Vagina (tissue), 2 donors: ENCODE results near the gene ATXN1.

ENCODE experiments used
- POLR2AphosphoS5 ChIP-seq, 2 donors: sonication (generic); formaldehyde crosslinking; IDR thresholded peaks; one replicate each; pipeline ENCODE4 v1.9.0; 2017; ENCODE audit warnings: antibody characterized with exemption in 2 of 2, mild to moderate bottlenecking in 2 of 2, low read depth in 1 of 2; ENCODE audit not compliant: insufficient read depth in 1 of 2
- TF ChIP-seq, protein P1 (sequence below), 3 experiments: fragments of 450-650 bp in 2 of 3; fragments of 200-600 bp in 1 of 3; sonication (generic) in 1 of 3; IDR thresholded peaks; one replicate each; pipeline ENCODE4 v1.5.1; 2017 to 2019; ENCODE audit warnings: antibody characterized with exemption in 3 of 3, mild to moderate bottlenecking in 2 of 3, moderate library complexity in 2 of 3

DNA sequence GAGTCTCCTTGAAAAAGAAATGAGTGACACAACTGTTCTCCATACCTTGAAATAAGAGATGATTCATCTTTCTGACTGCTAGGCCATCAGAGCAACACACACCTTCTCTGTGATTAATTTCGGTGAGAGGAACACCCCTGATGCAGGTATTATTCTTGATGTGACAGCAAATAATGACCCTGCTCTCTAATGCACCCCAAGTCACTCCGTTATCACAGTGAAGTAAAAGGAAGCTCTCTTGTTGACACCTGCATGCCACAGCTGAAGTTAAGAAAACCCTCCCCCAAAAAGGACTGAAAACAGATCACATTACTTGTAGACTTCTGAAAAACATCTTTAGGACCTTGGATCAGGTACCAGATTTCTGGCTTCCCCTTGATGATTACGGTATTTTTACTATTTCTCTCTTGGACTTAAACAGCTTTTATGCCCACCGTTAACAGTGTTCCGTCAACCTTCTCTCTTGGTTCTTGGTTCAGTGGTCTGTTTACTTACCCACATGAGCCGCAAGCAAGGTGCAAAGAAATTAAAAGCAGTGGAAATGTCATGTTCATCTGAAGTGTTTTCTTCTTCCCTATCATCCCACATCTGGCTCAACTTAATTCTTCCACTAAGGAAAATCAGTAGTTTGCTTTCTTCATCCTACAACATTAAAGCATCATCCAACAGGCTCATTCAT, 273.1 kb downstream of the ATXN1 start:
- TF ChIP-seq, protein P1, sequence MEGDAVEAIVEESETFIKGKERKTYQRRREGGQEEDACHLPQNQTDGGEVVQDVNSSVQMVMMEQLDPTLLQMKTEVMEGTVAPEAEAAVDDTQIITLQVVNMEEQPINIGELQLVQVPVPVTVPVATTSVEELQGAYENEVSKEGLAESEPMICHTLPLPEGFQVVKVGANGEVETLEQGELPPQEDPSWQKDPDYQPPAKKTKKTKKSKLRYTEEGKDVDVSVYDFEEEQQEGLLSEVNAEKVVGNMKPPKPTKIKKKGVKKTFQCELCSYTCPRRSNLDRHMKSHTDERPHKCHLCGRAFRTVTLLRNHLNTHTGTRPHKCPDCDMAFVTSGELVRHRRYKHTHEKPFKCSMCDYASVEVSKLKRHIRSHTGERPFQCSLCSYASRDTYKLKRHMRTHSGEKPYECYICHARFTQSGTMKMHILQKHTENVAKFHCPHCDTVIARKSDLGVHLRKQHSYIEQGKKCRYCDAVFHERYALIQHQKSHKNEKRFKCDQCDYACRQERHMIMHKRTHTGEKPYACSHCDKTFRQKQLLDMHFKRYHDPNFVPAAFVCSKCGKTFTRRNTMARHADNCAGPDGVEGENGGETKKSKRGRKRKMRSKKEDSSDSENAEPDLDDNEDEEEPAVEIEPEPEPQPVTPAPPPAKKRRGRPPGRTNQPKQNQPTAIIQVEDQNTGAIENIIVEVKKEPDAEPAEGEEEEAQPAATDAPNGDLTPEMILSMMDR (IDR thresholded peaks at IDR 0.05) = no peak
- TF ChIP-seq POLR2AphosphoS5 (IDR thresholded peaks at IDR 0.05; ENCODE audit: insufficient read depth in 1 of 2, low read depth in 1 of 2) = no peak
